ENCODE measurements around the gene NOTUM.

The NOTUM gene

GRCh38 chr17:81914103-81914850 is 46.7 kb downstream of the NOTUM start:
- TF ChIP-seq, protein P1, sequence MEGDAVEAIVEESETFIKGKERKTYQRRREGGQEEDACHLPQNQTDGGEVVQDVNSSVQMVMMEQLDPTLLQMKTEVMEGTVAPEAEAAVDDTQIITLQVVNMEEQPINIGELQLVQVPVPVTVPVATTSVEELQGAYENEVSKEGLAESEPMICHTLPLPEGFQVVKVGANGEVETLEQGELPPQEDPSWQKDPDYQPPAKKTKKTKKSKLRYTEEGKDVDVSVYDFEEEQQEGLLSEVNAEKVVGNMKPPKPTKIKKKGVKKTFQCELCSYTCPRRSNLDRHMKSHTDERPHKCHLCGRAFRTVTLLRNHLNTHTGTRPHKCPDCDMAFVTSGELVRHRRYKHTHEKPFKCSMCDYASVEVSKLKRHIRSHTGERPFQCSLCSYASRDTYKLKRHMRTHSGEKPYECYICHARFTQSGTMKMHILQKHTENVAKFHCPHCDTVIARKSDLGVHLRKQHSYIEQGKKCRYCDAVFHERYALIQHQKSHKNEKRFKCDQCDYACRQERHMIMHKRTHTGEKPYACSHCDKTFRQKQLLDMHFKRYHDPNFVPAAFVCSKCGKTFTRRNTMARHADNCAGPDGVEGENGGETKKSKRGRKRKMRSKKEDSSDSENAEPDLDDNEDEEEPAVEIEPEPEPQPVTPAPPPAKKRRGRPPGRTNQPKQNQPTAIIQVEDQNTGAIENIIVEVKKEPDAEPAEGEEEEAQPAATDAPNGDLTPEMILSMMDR (IDR thresholded peaks at IDR 0.05; ENCODE audit: control insufficient read depth, insufficient read depth, low read depth, low read length, missing control alignments) = no peak
- DNase-seq (ENCODE audit: low read depth) = no peak
- no peak overlapping the region for H3K4me3 ChIP-seq (ENCODE audit: control insufficient read depth, low read depth, low read length)

DNA sequence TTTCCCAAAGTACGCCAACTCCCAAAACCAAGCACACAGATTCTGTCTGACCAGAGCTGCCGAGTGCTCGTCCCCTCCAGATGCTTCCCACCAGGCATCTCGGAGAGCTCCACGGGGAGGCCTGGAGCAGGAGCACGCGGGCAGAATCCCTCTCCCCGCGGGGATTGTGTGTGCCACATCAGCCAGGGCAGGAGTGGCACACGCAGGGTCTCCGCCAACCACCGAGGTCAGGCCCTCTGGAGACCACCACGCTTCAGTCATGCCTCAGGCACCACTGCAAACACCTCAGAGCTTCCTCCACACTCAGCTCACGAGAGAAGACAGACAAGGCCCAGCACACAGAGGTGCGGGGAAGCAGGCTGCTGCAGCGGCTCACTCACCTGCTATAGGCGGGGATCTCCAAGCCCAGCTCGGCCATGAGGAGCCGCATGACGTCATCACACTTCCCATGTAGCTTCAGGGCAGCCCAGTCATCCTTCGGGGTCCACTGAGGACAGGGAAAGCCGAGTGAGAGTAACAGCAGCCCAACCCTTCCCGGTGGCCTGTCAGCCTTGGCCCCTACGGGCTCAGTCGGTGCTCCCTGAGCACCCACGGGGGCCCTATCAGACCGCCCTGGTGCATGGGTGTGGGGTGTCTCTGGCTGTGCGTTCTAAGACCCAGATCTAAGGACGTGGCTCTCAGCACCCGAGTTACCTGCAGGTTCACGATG is 47.4 kb downstream of the NOTUM start:
- no peak overlapping the region for H3K4me3 ChIP-seq (ENCODE audit: control insufficient read depth, low read depth, low read length)
- DNase-seq (ENCODE audit: low read depth) = no peak
- TF ChIP-seq, protein P1 (IDR thresholded peaks at IDR 0.05; ENCODE audit: control insufficient read depth, insufficient read depth, low read depth, low read length, missing control alignments) = no peak

GRCh38 chr17:81912441-81913309 is 48.3 kb downstream of the NOTUM start:
- TF ChIP-seq, protein P1 (IDR thresholded peaks at IDR 0.05; ENCODE audit: control insufficient read depth, insufficient read depth, low read depth, low read length, missing control alignments) = no peak
- no peak overlapping the region for H3K4me3 ChIP-seq (ENCODE audit: control insufficient read depth, low read depth, low read length)
- no peak for DNase-seq (ENCODE audit: low read depth)

DNA sequence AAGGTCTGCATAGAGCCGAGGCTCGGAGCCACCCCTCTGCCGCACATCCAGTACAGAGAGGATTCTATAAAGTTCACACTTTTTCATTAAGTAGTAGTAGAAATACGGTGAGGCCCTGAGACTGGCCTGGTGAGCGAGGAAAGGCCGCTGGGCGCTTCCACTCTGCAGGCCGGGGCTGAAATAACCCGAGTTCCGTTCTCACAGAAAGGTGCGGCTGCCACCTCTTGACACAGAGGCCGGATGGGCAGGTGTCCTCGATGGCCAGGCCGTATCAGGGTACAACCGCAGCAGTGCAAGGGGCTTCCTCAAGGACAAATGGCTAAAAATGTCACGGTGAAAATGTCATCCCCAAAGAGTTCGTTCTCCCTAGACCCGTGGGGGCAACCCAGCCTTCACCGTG is 49.0 kb downstream of the NOTUM start:
- no peak overlapping the region for H3K4me3 ChIP-seq (ENCODE audit: control insufficient read depth, low read depth, low read length)
- no peak for DNase-seq (ENCODE audit: low read depth)
- TF ChIP-seq, protein P1 (IDR thresholded peaks at IDR 0.05; ENCODE audit: control insufficient read depth, insufficient read depth, low read depth, low read length, missing control alignments) = no peak

DNA sequence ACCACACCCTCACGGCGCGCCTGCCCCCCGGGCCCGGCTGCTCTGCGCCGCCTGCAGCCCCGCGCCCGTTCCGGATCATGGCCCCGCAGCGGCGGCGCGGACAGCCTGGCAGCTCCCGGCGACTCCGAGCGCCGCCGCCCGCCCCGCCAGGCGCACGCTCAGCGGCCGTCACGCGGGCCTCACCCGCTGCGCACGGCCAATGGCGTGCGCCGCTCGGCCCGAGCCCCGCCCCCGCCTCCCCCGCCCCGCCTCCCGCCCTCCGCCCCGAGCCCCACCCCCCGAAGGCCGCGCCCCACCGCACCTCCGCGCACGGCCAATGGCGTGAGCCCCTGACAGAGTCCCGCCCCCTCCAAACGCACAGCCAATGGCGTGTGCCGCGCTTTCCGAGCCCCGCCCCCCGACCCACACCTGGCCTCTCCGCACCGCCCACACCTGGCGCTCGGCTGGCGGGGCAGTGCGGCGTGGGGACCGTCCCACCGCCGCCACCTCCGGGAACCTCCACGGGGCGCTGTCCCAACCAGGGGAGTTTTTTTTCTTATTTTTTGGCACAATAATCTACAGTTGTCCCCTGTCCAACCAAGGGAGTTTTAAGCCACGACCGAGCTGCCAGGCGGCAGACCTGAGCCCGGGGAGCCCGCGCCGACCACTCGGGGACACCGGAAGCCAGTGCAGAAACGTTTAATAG is 49.6 kb downstream of the NOTUM start, which contains the start of gene PCYT2:
TSS of gene PCYT2 (minus strand) at position 123 of the 685 bp plus-strand sequence. CDS start at position 79, 44 bp downstream.
- H3K4me3 ChIP-seq (ENCODE audit: control insufficient read depth, low read depth, low read length) = peak within 1 kb of the TSS; percentile 87
- peak; percentile 17 for DNase-seq (ENCODE audit: low read depth)
- TF ChIP-seq, protein P1 (IDR thresholded peaks at IDR 0.05; ENCODE audit: control insufficient read depth, insufficient read depth, low read depth, low read length, missing control alignments) = no peak

DNA sequence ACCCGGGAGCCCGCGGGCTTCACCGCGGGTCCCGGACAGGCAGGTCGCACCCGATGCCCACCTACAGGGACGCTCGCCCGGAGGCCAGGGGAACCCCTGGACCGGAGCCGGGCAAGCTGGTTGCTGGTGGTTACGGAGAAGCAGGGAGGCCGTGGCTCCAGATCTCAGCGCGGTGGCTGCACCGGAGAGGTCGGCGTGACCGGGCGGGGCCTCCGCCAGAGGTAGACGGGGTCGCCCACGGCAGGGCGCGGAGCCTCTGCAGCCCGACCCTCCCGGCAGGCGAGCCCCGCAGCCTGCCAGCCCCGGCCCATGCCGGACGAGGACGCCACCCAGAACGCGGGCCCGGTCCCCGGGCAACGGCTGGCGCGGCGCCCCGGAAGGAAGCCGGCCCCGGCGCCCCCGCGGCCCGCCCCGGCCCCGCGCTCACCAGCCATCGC is 50.1 kb downstream of the NOTUM start:
- TF ChIP-seq, protein P1 (IDR thresholded peaks at IDR 0.05; ENCODE audit: control insufficient read depth, insufficient read depth, low read depth, low read length, missing control alignments) = no peak
- H3K4me3 ChIP-seq (ENCODE audit: control insufficient read depth, low read depth, low read length) = peak overlapping the region; percentile 87
- no peak for DNase-seq (ENCODE audit: low read depth)
